Hepatocyte (in vitro differentiated cells): Measurements from ENCODE around the gene NBPF1. TPM values are rescaled to one million over a fixed set of nuclear protein-coding genes. Genes with fewer than 3 reads are reported as not detected.
"Not testable (repeated sequence)": the region's sequence is repeated elsewhere in the genome, so short reads cannot be mapped to it uniquely, and the experiment has no call there.

ENCODE experiments used
- DNase-seq: peaks from one replicate; pipeline ENCODE4 v3.0.0-alpha.2; 2016; ENCODE audit warnings: low spot score
- H2AFZ ChIP-seq: fragments of 200-600 bp; sonication (generic); 2 replicates; pipeline ENCODE4 v1.6.0; 2016; ENCODE audit warnings: antibody characterized with exemption, mild to moderate bottlenecking
- H3K27ac ChIP-seq: fragments of 200-600 bp; sonication (generic); 2 replicates; pipeline ENCODE4 v1.5.1; 2016; ENCODE audit warnings: mild to moderate bottlenecking
- H3K27me3 ChIP-seq: fragments of 200-600 bp; sonication (generic); 2 replicates; pipeline ENCODE4 v1.6.1; 2016
- H3K36me3 ChIP-seq: fragments of 200-600 bp; sonication (generic); replicated peaks from 2 replicates; pipeline ENCODE4 v1.5.1; 2016; ENCODE audit warnings: low read depth; ENCODE audit not compliant: insufficient read depth
- H3K4me1 ChIP-seq: fragments of 200-600 bp; sonication (generic); 2 replicates; pipeline ENCODE4 v1.5.1; 2016; ENCODE audit warnings: mild to moderate bottlenecking, moderate library complexity; ENCODE audit not compliant: insufficient read depth
- H3K4me2 ChIP-seq: fragments of 200-600 bp; sonication (generic); 2 replicates; pipeline ENCODE4 v1.6.0; 2016
- H3K4me3 ChIP-seq: fragments of 200-600 bp; sonication (generic); 2 replicates; pipeline ENCODE4 v1.5.1; 2016; ENCODE audit warnings: mild to moderate bottlenecking
- H3K79me2 ChIP-seq: fragments of 200-600 bp; sonication (generic); 2 replicates; pipeline ENCODE4 v1.6.0; 2017; ENCODE audit warnings: mild to moderate bottlenecking
- H3K9me2 ChIP-seq: fragments of 200-600 bp; sonication (generic); replicated peaks from 2 replicates; pipeline ENCODE4 v1.6.0; 2017; ENCODE audit warnings: mild to moderate bottlenecking; ENCODE audit not compliant: insufficient read depth
- H3K9me3 ChIP-seq: fragments of 200-600 bp; sonication (generic); 2 replicates; pipeline ENCODE4 v1.5.1; 2016; ENCODE audit warnings: low read depth, mild to moderate bottlenecking
- H4K20me1 ChIP-seq: fragments of 200-600 bp; sonication (generic); 2 replicates; pipeline ENCODE4 v1.6.0; 2016; ENCODE audit warnings: mild to moderate bottlenecking; ENCODE audit not compliant: insufficient read depth, poor library complexity, severe bottlenecking
- EZH2 ChIP-seq: fragments of 200-600 bp; sonication (generic); IDR thresholded peaks from 2 replicates; pipeline ENCODE4 v1.6.1; 2016; ENCODE audit warnings: antibody characterized with exemption, mild to moderate bottlenecking, borderline replicate concordance
- EZH2phosphoT487 ChIP-seq: fragments of 200-600 bp; sonication (generic); IDR thresholded peaks from one replicate; pipeline ENCODE4 v1.6.1; 2018; ENCODE audit warnings: antibody characterized with exemption, mild to moderate bottlenecking, low read depth, moderate library complexity; ENCODE audit not compliant: unreplicated experiment, severe bottlenecking
- WGBS: methylation state at CpG from one replicate; pipeline ENCODE4 v1.1.6; 2016; ENCODE audit warnings: low lambda C conversion rate; ENCODE audit errors: missing lambda C conversion rate; 5-methylcytosine and 5-hydroxymethylcytosine counted together
- polyA plus RNA-seq: library from polyadenylated mRNA; unstranded; fragments of >200 nt; fragmentation: Nextera tagmentation; extraction: Ambion mirVana; gene quantifications from 2 replicates; pipeline ENCODE4 v1.2.1, GENCODE V29; 2016
- total RNA-seq: library from RNA; depleted of rRNA; stranded (reverse); fragments of >200 nt; gene quantifications from 2 replicates; pipeline ENCODE4 v1.2.3, GENCODE V29; 2014
- TF ChIP-seq, protein P1 (sequence below): fragments of 200-600 bp; sonication (generic); IDR thresholded peaks from 2 replicates; pipeline ENCODE4 v1.5.1; 2016; ENCODE audit warnings: antibody characterized with exemption, mild to moderate bottlenecking; ENCODE audit not compliant: poor library complexity

Gene NBPF1
- total RNA-seq (36.4 and 57.1 TPM in 2 replicates), polyA plus RNA-seq (31.7 and 32.1 TPM in 2 replicates)

DNA sequence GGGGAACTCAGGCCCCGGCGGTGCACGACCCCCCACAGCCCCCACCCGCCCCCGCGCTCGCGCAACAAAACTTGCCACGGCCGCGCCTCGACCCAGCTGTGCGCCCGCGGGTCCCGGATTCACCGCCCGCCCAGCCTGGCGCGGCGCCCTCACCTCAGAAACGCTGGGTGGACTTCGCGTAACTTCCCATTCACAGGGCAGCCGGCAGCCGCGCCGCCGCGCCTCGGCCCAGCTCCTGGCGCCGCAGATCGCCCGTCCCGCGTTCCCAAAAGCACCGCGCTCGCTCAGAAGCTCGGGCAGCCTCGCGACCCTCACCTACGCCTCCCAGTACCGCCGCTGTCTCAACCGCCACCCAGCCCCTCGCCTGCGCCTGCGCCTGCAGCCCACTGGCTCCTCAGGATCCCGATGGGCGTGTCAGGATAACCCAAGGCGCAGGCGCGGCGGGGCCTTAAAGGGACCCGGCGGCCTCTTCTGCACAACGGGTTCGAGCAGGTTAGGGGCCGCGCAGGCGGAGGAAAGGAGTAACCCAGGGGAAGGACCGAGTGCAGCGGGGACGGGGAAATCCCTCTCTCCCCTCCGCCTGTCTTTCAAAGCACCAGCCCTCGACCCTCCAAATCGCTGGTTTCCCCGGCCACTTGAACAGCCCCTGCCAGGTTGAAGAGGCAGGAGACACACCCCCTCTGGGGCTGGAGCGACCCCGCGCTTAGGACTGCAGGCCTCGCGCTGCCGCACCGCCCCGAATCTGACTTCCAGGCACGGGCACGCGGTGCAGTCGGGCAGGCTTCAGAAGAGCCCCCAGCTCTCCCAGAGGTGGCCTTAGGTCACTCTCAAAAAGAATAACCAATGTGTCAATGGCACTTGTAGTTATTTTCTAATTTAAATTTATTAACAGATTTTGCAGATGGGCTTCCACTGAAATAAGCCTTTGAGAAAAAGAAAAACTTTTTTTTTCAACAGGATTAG is at the start of gene NBPF1:
NBPF1 (minus strand) TSS at position 380 of the 963 bp plus-strand sequence.
- Histone ChIP-seq H2AFZ (peak within 1 kb of the TSS; percentile 83), H3K4me1 (peaks cover 16% of the 10 kb centered on the region), H4K20me1 (peaks cover 12% of the 10 kb centered on the region), H3K4me2 (peak within 1 kb of the TSS; percentile 82), H3K36me3 (no peaks in the 10 kb centered on the region), H3K27me3 (no peaks in the 10 kb centered on the region), H3K9me3 (no peaks in the 10 kb centered on the region), H3K9me2 (no peaks in the 10 kb centered on the region), H3K79me2 (peaks cover 38% of the 10 kb centered on the region), H3K4me3 (peak within 1 kb of the TSS; percentile 67), H3K27ac (peak within 1 kb of the TSS; percentile 69)
- under 1% methylated on average over 82 of the region's 82 CpGs for WGBS
- TF ChIP-seq EZH2 (no peak), EZH2phosphoT487 (no peak)
- TF ChIP-seq, protein P1, sequence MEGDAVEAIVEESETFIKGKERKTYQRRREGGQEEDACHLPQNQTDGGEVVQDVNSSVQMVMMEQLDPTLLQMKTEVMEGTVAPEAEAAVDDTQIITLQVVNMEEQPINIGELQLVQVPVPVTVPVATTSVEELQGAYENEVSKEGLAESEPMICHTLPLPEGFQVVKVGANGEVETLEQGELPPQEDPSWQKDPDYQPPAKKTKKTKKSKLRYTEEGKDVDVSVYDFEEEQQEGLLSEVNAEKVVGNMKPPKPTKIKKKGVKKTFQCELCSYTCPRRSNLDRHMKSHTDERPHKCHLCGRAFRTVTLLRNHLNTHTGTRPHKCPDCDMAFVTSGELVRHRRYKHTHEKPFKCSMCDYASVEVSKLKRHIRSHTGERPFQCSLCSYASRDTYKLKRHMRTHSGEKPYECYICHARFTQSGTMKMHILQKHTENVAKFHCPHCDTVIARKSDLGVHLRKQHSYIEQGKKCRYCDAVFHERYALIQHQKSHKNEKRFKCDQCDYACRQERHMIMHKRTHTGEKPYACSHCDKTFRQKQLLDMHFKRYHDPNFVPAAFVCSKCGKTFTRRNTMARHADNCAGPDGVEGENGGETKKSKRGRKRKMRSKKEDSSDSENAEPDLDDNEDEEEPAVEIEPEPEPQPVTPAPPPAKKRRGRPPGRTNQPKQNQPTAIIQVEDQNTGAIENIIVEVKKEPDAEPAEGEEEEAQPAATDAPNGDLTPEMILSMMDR: no peak
- peak; percentile 100 for DNase-seq

GRCh38 chr1:16658234-16658633 is 44.9 kb upstream of the NBPF1 start:
- H3K9me2 ChIP-seq, H4K20me1 ChIP-seq, H3K79me2 ChIP-seq, H3K27me3 ChIP-seq, H3K4me2 ChIP-seq, H3K36me3 ChIP-seq, DNase-seq, H3K4me3 ChIP-seq, H3K9me3 ChIP-seq, H2AFZ ChIP-seq, H3K27ac ChIP-seq, H3K4me1 ChIP-seq: not testable (repeated sequence)
- WGBS: 93% methylated on average over 27 of the region's 32 CpGs

- H3K27me3 ChIP-seq, H3K4me3 ChIP-seq, H4K20me1 ChIP-seq, H3K4me2 ChIP-seq, H3K9me3 ChIP-seq, H3K36me3 ChIP-seq, DNase-seq, H3K27ac ChIP-seq, H3K4me1 ChIP-seq, H3K79me2 ChIP-seq, H2AFZ ChIP-seq, H3K9me2 ChIP-seq: not testable (repeated sequence)
- 60% methylated on average over 1 of the region's 14 CpGs for WGBS
Observed at GRCh38 chr1:16656981-16657683, 43.8 kb upstream of the NBPF1 start.

DNA sequence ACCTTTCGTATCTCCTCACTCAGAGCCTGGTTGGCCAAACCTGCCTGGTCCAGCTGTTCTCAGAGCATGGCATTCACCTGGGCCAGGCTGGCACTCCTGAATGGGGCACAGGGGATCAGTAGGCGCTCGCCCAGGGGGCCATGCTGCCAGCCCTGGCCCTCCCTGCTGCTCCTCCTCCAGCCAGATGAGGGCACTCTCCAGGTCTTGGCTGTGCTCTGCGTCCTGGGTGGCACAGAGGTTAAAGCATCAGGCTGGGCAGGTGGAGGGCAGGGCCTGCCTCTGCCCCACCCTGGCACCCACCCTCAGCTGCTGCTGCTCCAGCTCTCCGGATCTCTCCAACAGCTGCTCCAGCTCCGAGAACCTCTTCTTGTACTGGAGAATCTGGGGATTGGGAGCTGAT is 43.2 kb upstream of the NBPF1 start:
- not testable (repeated sequence) for H3K79me2 ChIP-seq, DNase-seq
- WGBS: no CpG with 5 or more reads among the region's 6 CpGs

GRCh38 chr1:16651560-16651959 is 38.2 kb upstream of the NBPF1 start:
- 97% methylated on average over 1 of the region's 1 CpG for WGBS
- not testable (repeated sequence) for H3K27ac ChIP-seq, H3K4me2 ChIP-seq, H4K20me1 ChIP-seq, H3K4me1 ChIP-seq, H3K9me2 ChIP-seq, H3K4me3 ChIP-seq, H3K36me3 ChIP-seq, H3K9me3 ChIP-seq, H3K79me2 ChIP-seq, H2AFZ ChIP-seq, H3K27me3 ChIP-seq, DNase-seq

More for the DNA sequence above, 43.2 kb upstream of the NBPF1 start:
- not testable (repeated sequence) for H3K4me2 ChIP-seq, H3K9me2 ChIP-seq, H4K20me1 ChIP-seq, H3K9me3 ChIP-seq, H2AFZ ChIP-seq, H3K27me3 ChIP-seq, H3K36me3 ChIP-seq, H3K4me3 ChIP-seq, H3K4me1 ChIP-seq, H3K27ac ChIP-seq

DNA sequence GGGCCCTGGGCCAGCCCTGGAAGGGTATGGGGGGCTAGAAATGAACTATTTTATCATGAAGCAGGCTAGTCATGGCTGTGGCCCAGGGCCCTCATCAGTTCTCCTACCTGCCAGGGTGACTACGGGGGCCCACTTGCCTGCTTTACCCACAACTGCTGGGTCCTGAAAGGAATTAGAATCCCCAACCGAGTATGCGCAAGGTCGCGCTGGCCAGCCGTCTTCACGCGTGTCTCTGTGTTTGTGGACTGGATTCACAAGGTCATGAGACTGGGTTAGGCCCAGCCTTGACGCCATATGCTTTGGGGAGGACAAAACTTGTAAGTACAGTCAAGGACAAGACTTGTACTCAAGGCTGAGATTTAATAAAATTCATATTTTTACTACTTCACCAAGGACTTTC is 36.6 kb upstream of the NBPF1 start:
- H3K27me3 ChIP-seq, H3K4me3 ChIP-seq, H3K4me1 ChIP-seq, H3K36me3 ChIP-seq, H3K9me3 ChIP-seq, H2AFZ ChIP-seq, H4K20me1 ChIP-seq, H3K27ac ChIP-seq, H3K79me2 ChIP-seq, H3K4me2 ChIP-seq, H3K9me2 ChIP-seq, DNase-seq: not testable (repeated sequence)
- WGBS: 77% methylated on average over 9 of the region's 9 CpGs

DNA sequence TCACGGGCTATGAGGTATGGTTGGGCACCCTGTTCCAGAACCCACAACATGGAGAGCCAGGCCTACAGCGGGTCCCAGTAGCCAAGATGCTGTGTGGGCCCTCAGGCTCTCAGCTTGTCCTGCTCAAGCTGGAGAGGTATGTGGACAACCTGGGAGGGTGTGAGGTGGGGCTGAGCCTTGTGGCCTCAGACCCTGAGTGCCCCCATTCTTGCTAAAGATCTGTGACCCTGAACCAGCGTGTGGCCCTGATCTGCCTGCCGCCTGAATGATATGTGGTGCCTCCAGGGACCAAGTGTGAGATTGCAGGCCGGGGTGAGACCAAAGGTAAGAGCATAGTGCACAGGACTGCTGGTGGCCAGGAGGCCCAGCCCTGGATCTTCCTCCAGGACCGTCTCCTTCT is 36.0 kb upstream of the NBPF1 start:
- not testable (repeated sequence) for H3K27ac ChIP-seq, H3K36me3 ChIP-seq, H3K9me3 ChIP-seq, H3K27me3 ChIP-seq, H3K4me3 ChIP-seq, H3K4me2 ChIP-seq, H3K4me1 ChIP-seq, DNase-seq, H3K79me2 ChIP-seq, H4K20me1 ChIP-seq, H2AFZ ChIP-seq, H3K9me2 ChIP-seq
- 78% methylated on average over 5 of the region's 6 CpGs for WGBS
